IPS DF 4.7 (cell line): ENCODE results near the gene POLD3.

Experiments
- DNase-seq: peaks from one replicate; pipeline ENCODE4 v3.0.0-alpha.2; 2013; ENCODE audit warnings: low spot score; ENCODE audit errors: extremely low read depth

POLD3 gene

GRCh38 chr11:74687237-74688023 lies 95.0 kb downstream of the POLD3 start:
- DNase-seq = no peak

DNA sequence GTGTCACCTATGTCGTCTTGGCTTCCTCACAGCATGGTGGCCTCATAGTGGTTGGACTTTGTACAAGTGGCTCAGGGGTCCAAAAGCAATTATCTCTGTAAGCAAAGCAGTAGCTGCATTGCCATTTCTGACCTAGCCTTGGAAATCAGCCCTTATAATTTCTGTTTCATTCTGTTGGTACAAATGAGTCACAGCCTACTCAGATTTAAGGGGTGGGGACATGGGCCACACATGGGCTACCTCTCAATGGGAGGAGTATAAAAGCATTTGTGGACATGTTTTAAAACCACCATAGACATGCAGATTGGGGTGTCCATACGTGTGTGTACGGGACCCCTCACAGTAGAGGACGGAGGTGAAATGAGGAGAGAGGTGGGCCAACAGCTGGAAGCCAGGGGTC lies 97.3 kb downstream of the POLD3 start:
- DNase-seq = no peak

GRCh38 chr11:74691755-74692154 lies 99.4 kb downstream of the POLD3 start:
- DNase-seq = no peak
